Bronchial epithelial cell (primary cell): ENCODE measurements around the gene SERPINB12. TPM values are rescaled to one million over a fixed set of nuclear protein-coding genes. Genes with fewer than 3 reads are reported as not detected.

Experiments used
- DNase-seq: peaks from one replicate; pipeline ENCODE4 v3.0.0-alpha.2; 2010; ENCODE audit warnings: low read depth
- FAIRE-seq: peaks from 2 replicates; lab custom pipeline; 2011; peaks lifted over from hg19 to GRCh38; lab: Jason Lieb, UNC
- H3K27me3 ChIP-seq: 2 replicates; pipeline ENCODE4 v1.5.1; 2011; ENCODE audit warnings: low read length; ENCODE audit not compliant: control insufficient read depth, insufficient read depth
- H3K36me3 ChIP-seq: 2 replicates; pipeline ENCODE4 v1.5.1; 2011; ENCODE audit warnings: low read length; ENCODE audit not compliant: control insufficient read depth, insufficient read depth
- H3K4me3 ChIP-seq: 2 replicates; pipeline ENCODE4 v1.5.1; 2011; ENCODE audit warnings: mild to moderate bottlenecking, low read depth, low read length, control low read depth
- CTCF ChIP-seq: IDR thresholded peaks from 2 replicates; pipeline ENCODE4 v1.5.1; 2011; ENCODE audit warnings: mild to moderate bottlenecking, moderate library complexity, low read length, control low read depth, inconsistent platforms; ENCODE audit not compliant: insufficient read depth, severe bottlenecking
- total RNA-seq: library from RNA; depleted of rRNA; stranded (reverse); fragments of >200 nt; gene quantifications from 2 replicates; pipeline ENCODE4 v1.2.1, GENCODE V29; 2014

SERPINB12 gene
- total RNA-seq, 1 donor from 2014 or later = 0.53 TPM

DNA sequence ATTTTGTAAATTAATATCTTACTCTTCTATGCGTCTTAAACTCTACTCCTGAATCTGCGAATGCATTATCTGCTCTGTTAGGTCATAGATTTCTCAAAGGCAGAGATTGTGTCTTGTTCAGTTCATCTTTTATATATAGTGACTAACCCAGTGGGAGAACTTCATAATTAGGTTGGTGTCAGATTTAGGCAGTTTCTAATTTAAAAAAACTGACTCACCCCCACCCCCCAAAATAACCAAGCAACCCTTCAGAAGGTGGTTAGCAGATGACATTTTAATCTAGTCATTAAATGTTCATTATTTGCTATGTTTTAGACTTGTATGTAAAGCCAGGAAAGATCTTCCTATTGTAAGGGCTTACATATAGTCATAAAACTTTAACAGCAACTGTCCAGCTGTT is 10.4 kb downstream of the SERPINB12 start:
- Histone ChIP-seq H3K36me3 (no peaks in the 10 kb centered on the region), H3K27me3 (no peaks in the 10 kb centered on the region), H3K4me3 (no peak overlapping the region)
- TF ChIP-seq CTCF = no peak
- DNase-seq (no peak), FAIRE-seq (no peak)

DNA sequence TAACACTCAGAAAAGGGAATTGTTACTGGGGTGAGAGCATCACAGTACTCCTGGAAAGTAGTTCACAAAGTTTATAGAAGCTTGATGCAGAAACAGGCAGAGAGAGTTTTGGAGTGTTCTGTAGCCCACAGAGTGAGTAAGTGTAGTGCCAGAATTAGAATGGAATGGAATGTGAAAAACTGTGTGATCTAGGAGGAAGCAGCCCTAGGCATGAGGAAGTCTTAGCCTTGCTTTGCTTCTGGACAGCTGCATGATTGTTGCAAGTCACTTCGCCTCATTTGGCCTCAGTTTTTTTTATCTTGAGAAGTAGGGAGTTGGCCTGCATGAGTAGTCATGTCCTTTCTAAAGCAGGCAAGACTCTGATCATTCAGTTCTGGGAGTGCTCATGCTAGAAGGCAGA is 10.9 kb downstream of the SERPINB12 start:
- FAIRE-seq (peak; percentile 99), DNase-seq (peak; percentile 96)
- Histone ChIP-seq H3K36me3 (no peaks in the 10 kb centered on the region), H3K27me3 (no peaks in the 10 kb centered on the region), H3K4me3 (no peak overlapping the region)
- no peak for TF ChIP-seq CTCF

DNA sequence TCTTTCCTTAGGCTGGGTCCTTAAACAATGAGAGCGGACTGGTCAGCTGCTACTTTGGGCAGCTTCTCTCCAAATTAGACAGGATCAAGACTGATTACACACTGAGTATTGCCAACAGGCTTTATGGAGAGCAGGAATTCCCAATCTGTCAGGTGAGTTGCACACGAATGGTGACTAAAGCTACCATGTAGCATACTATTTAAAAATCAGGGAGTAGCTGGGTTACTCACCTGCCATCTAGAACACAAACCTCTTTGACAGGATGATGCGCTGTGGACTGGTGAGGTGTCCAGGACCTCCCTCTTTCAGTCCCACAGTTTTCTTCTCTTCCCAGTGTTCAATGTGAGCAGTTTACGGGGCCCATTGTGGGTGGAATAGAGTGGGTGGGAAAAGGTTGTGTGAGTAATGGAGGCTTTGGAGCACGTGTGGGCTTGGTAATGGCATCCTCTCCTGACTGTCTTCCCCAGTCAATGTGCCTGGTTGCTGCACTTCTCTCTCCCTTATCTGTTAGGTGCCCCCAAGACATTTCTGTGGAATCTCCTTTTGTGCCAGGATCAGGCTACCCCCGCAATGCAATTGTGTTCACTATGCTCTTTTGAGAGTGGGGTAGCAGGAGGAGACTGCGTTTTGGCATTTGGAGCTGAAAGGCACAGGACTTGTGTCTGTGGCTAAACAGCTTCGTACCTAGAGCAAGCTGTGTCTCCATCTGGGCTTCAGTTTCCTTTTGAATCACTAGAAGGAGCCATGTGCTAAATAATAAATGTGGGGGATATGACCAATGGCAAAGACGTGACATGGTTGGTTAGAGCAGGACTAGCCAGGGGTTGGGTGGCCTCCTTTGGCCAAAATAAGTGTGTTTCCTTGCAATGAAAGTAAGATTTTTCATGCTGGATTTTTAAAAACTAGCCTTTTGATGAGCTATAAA is 17.7 kb downstream of the SERPINB12 start:
- DNase-seq = peak; percentile 61
- no peak for TF ChIP-seq CTCF
- H3K36me3 ChIP-seq = no peaks in the 10 kb centered on the region
- peak; percentile 36 for FAIRE-seq
- no peak overlapping the region for H3K4me3 ChIP-seq
- no peaks in the 10 kb centered on the region for H3K27me3 ChIP-seq

- TF ChIP-seq CTCF = no peak
- no peak for FAIRE-seq
These were observed 20.1 kb downstream of the SERPINB12 start for GRCh38 chr18:63562284-63562683.

DNA sequence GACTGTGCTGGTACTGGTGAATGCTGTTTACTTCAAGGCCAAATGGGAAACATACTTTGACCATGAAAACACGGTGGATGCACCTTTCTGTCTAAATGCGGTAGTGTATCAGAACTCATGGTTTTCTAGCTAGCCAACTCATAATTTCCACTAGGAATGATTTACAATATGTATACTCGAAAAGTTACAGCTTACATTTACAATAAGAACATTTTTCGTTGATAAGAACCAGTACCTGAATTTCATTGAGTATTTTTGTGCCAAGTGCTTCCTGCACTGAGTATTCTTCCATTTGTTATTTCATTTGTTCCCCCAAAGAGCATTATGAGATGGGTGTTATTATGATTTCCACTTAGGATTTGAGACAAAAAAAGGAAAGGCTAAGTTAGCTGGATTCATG is 21.9 kb downstream of the SERPINB12 start:
- TF ChIP-seq CTCF = no peak
- FAIRE-seq (no peak), DNase-seq (no peak)
- H3K4me3 ChIP-seq = no peak overlapping the region
- H3K27me3 ChIP-seq = no peaks in the 10 kb centered on the region
- no peaks in the 10 kb centered on the region for H3K36me3 ChIP-seq

More at GRCh38 chr18:63562284-63562683, 20.1 kb downstream of the SERPINB12 start:
- Histone ChIP-seq H3K27me3 (no peaks in the 10 kb centered on the region), H3K36me3 (no peaks in the 10 kb centered on the region), H3K4me3 (no peak overlapping the region)
- DNase-seq = no peak
